ENCODE measurements around the gene SETD4. TPM values are rescaled to one million over a fixed set of nuclear protein-coding genes. Genes with fewer than 3 reads are reported as not detected.

The SETD4 gene, protein sequence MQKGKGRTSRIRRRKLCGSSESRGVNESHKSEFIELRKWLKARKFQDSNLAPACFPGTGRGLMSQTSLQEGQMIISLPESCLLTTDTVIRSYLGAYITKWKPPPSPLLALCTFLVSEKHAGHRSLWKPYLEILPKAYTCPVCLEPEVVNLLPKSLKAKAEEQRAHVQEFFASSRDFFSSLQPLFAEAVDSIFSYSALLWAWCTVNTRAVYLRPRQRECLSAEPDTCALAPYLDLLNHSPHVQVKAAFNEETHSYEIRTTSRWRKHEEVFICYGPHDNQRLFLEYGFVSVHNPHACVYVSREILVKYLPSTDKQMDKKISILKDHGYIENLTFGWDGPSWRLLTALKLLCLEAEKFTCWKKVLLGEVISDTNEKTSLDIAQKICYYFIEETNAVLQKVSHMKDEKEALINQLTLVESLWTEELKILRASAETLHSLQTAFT
- total RNA-seq, result 10 to 100 TPM; 20.0 to 24.0 TPM

DNA sequence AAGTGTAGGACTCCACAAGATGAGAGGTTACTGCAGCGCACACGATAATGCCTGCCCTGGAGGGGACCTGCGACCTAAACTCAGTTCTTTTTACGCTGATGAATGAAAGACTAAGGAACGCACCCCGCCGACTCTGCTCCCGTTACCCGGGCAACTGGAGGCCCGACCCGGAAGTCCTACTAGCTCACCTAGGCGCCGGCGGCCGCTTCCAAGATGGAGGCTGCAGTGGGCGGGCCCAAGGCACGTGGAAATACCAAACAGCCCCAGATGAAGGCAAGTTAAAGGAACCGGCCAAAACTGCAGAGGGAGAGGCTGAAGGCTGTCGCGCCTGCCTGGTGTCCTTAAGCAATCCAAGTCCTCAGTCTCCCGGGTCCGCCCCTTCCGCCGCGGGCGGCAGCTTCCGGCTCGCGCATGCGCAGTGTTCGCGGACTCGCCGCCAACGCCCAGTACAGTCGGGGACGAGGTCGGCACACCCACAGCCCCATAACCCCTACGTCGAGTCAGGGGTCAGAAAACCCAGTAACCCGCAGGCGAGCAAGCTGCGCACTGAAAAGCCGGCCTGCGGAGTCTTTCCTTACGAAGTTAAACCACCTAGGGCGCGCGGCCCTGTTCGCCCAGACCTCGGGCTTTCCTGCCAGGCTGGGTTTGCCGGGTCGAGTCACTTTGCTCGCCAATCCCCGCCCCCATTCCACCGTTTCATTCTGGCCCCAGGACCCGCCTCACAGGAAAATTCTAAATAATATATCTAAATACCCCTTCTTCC is at the start of gene SETD4:
Gene SETD4, minus strand, starts transcription at position 368 of the 763 bp plus-strand sequence. CDS start 1,638 bp downstream, outside the sequence.

GRCh38 chr21:36069713-36070583 is 9.6 kb upstream of the SETD4 start, which contains the start of gene CBR1:
TSS of gene CBR1 (plus strand) at chr21:36070024. CDS start at chr21:36070116, 92 bp downstream.

Small RNAs within 50 kb of the gene (small RNA-seq; reads per million reads assigned to genes)
- gene RNU6-992P, result 0 reads per million in 2 donors

Other genes starting within 250 kb of the SETD4 start
- 100 to 1,000 TPM; 265 to 381 TPM for gene CBR1, start 9.5 kb upstream of the SETD4 start, total RNA-seq
- 10 to 100 TPM; 77.4 to 96.9 TPM for gene CBR3, start 74.6 kb upstream of the SETD4 start, total RNA-seq
- 10 to 100 TPM; 10.7 to 12.0 TPM for gene DOP1B, start 96.3 kb upstream of the SETD4 start, total RNA-seq

Data from melanocyte of skin (primary cell).